ENCODE data around the gene RASA4B. TPM values are rescaled to one million over a fixed set of nuclear protein-coding genes. Genes with fewer than 3 reads are reported as not detected.

RASA4B gene
- total and polyA plus RNA-seq, 2 donors (not counting 3 experiments of a cell fraction or from before 2014, with no cell fraction given) = 3.2 to 9.8 TPM

DNA sequence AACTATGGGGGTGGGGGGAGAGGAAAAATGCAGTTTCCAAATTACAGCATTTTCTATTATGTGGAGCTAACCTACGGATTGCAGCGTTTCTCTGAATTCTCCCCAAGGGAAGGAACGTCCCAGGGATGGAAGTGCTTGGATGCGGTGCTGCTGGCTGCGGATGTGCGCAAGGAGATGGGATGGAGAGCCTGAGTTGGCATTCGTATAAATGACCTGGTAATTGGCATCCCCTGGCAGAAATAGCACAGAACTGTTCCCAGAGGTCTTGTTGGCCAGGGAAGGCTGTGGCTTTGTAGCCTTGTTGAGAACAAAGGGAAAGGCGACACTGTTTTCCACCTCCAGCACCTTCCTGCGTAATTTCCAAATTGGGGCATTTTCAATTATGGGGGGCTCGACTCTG lies 81.5 kb downstream of the RASA4B start:
- Histone ChIP-seq H3K4me2 (ENCODE audit: insufficient read depth, low read length) (no peak overlapping the region), H3K9me1 (replicated peaks; ENCODE audit: control insufficient read depth, extremely low read depth, insufficient read depth, low read length) (no peaks in the 10 kb centered on the region), H4K20me1 (replicated peaks; ENCODE audit: control insufficient read depth, extremely low read depth, insufficient read depth, low read length) (no peaks in the 10 kb centered on the region), H3K9me3 (replicated peaks; ENCODE audit: control insufficient read depth, insufficient read depth, low read length) (no peaks in the 10 kb centered on the region), H3K79me2 (ENCODE audit: control insufficient read depth, insufficient read depth, low read length) (peaks cover 19% of the 10 kb centered on the region), H3K9ac (replicated peaks; ENCODE audit: extremely low read depth, insufficient read depth, low read length) (no peak overlapping the region), H3K27ac (ENCODE audit: insufficient read depth, low read depth, low read length) (no peak overlapping the region), H3K27me3 (ENCODE audit: control insufficient read depth in 2 of 2, insufficient read depth in 2 of 2, low read length in 2 of 2) (no peaks in the 10 kb centered on the region), H3K4me1 (ENCODE audit: control insufficient read depth, extremely low read depth, insufficient read depth, low read length) (peaks cover 19% of the 10 kb centered on the region), H2AFZ (ENCODE audit: low read depth, low read length) (no peak overlapping the region), H3K36me3 (ENCODE audit: control insufficient read depth in 2 of 2, extremely low read depth in 1 of 2, insufficient read depth in 2 of 2, low read length in 2 of 2) (peaks cover 2% of the 10 kb centered on the region in 2 experiments), H3K4me3 (replicated peaks in 1 of 3; ENCODE audit: insufficient read depth in 1 of 3, low read depth in 1 of 3, low read length in 3 of 3) (no peak overlapping the region)
- CTCF ChIA-PET = no interaction called here
- FAIRE-seq (no peak), DNase-seq (ENCODE audit: low read depth, low spot score) (no peak)
- dilution Hi-C loops (cut with MboI; ENCODE audit: extremely low pct_ligation_motif_present, low sequenced_read_pairs) (no loop called here), intact Hi-C loops (cut with micrococcal nuclease) (no loop called here)
- no peak for TF ChIP-seq EZH2 (IDR thresholded peaks at IDR 0.05; ENCODE audit: borderline replicate concordance, low read depth, low read length, severe bottlenecking)
- TF ChIP-seq, protein P1, sequence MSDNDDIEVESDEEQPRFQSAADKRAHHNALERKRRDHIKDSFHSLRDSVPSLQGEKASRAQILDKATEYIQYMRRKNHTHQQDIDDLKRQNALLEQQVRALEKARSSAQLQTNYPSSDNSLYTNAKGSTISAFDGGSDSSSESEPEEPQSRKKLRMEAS (IDR thresholded peaks at IDR 0.05; ENCODE audit: insufficient read depth, insufficient read length) = no peak
- no peak for TF ChIP-seq FOS (IDR thresholded peaks at IDR 0.05; ENCODE audit: borderline replicate concordance, insufficient read depth, low read length)
- no peak for TF ChIP-seq CTCF (IDR thresholded peaks at IDR 0.05; ENCODE audit: extremely low read depth in 1 of 2, insufficient read depth in 1 of 2, low read depth in 1 of 2, low read length in 2 of 2)
- no peak for TF ChIP-seq GATA2 (IDR thresholded peaks at IDR 0.05; ENCODE audit: insufficient read depth, insufficient read length, low read depth, low read length)
- TF ChIP-seq POLR2A (IDR thresholded peaks at IDR 0.05; ENCODE audit: low read depth, low read length) = no peak
- TF ChIP-seq MYC (IDR thresholded peaks at IDR 0.05; ENCODE audit: low read depth, low read length) = no peak
- TF ChIP-seq JUN (IDR thresholded peaks at IDR 0.05; ENCODE audit: borderline replicate concordance, insufficient read depth, insufficient read length, low read depth) = no peak
- no peak for TF ChIP-seq POLR2AphosphoS5 (IDR thresholded peaks at IDR 0.05; ENCODE audit: insufficient read depth, low read depth, low read length)
- no TSS peak for BruUV-seq (replicated peaks)
- POLR2A ChIA-PET = no interaction called here

Data from endothelial cell of umbilical vein (primary cell).